Psoas muscle (tissue), 8 donors: ENCODE results near the gene SETD3. TPM values are rescaled to one million over a fixed set of nuclear protein-coding genes. Genes with fewer than 3 reads are reported as not detected.

Experiments used
- ATAC-seq, 4 donors: fragments of 200-7000 bp; cut with Tn5 transposase; one replicate each; pipeline ENCODE4 v1.9.1; 2020; ENCODE audit warnings: moderate library complexity in 3 of 4, mild to moderate bottlenecking in 2 of 4
- DNase-seq, 2 donors: peaks; one replicate each; pipeline ENCODE4 v3.0.0-alpha.2; 2020
- H3K27ac ChIP-seq: fragments of 200-600 bp; one replicate; pipeline ENCODE4 v1.8.0; 2022
- H3K27me3 ChIP-seq, 3 donors: fragments of 200-600 bp in 1 of 3; one replicate each; pipeline versions ENCODE4 v1.6.1 to v1.8.0; 2013 to 2022; ENCODE audit warnings: low read length in 2 of 3, mild to moderate bottlenecking in 2 of 3, moderate library complexity in 1 of 3; ENCODE audit not compliant: insufficient read depth in 3 of 3
- H3K36me3 ChIP-seq, 2 donors: fragments of 200-600 bp in 1 of 2; one replicate each; pipeline versions ENCODE4 v1.6.1 to v1.8.0; 2013 to 2022; ENCODE audit warnings: low read depth in 1 of 2, mild to moderate bottlenecking in 1 of 2, moderate library complexity in 1 of 2; ENCODE audit not compliant: insufficient read depth in 1 of 2
- H3K4me1 ChIP-seq: fragments of 200-600 bp; one replicate; pipeline ENCODE4 v1.8.0; 2022
- H3K4me3 ChIP-seq: fragments of 200-600 bp; one replicate; pipeline ENCODE4 v1.8.0; 2022; ENCODE audit warnings: mild to moderate bottlenecking
- H3K9me3 ChIP-seq: fragments of 200-600 bp; one replicate; pipeline ENCODE4 v1.8.0; 2022
- CTCF ChIP-seq: fragments of 200-600 bp; IDR thresholded peaks from one replicate; pipeline ENCODE4 v1.8.0; 2022; ENCODE audit warnings: antibody characterized with exemption
- WGBS, 3 donors: extraction: QIAGEN DNeasy Blood & Tissue Kit; methylation state at CpG; one replicate each; pipeline versions ENCODE4 v1.1.6 to v1.1.7; 2013; 5-methylcytosine and 5-hydroxymethylcytosine counted together
- intact Hi-C, 2 donors: fragments of 100-400 bp; cut with DNase I; formaldehyde crosslinking; loops; one replicate each; pipeline versions ENCODE4 v1.11.0 to v1.14.2; 2022
- polyA plus RNA-seq, 3 donors: library from polyadenylated mRNA; stranded (reverse); fragments of 200-250 nt; gene quantifications; one replicate each; pipeline ENCODE4 v1.2.3, GENCODE V29; 2013
- total RNA-seq, 4 donors: library from RNA; stranded (reverse); fragmentation: NEBNext Ultra II Directional in 2 of 4; extraction: Animal tissue kit (Norgen Biotek cat#: 25700) in 2 of 4; gene quantifications; one replicate each; pipeline versions ENCODE4 v1.2.1 to v1.2.4, GENCODE V29; 2021 to 2023
- donor health status: healthy with polysubstance abuse.
- donor health status: DM: no; HTN: no; CAD: no; lungs with moderate emphysema.
- donor health status: Bipolar disorder and iron deficiency.
- donor health status: healthy.
- donor health status: DM: yes; HTN: yes; CAD: no.
- donor health status: DM: no; HTN: no; CAD: no.
- donor health status: DM: no; HTN: no; CAD: no.
- donor health status: DM: yes; HTN: yes; CAD: no.

Gene SETD3
- total and polyA plus RNA-seq, 7 donors, result 84.0 to 177 (median 123) TPM

GRCh38 chr14:99360774-99361595 lies 119.7 kb downstream of the SETD3 start:
- WGBS, 3 donors, result 83 to 92% (median 87%) methylated on average over 24 of the region's 24 CpGs
- intact Hi-C loops, result no loop called here
- no peaks in the 10 kb centered on the region for H3K9me3 ChIP-seq
- no peaks in the 10 kb centered on the region for H3K4me1 ChIP-seq
- peaks cover 0 to 2% (median 0%) of the 10 kb centered on the region in 3 donors for H3K27me3 ChIP-seq
- DNase-seq, result no peak
- H3K36me3 ChIP-seq, result no peaks in the 10 kb centered on the region
- H3K4me3 ChIP-seq, result no peak overlapping the region
- no peak overlapping the region for H3K27ac ChIP-seq
- no peak for ATAC-seq
- no peak for TF ChIP-seq CTCF

- 92 to 94% (median 93%) methylated on average over 5 of the region's 5 CpGs for WGBS, 3 donors
- Histone ChIP-seq H3K4me3 (no peak overlapping the region), H3K36me3 (no peaks in the 10 kb centered on the region), H3K4me1 (no peaks in the 10 kb centered on the region), H3K27me3 (peaks cover 0 to 2% (median 0%) of the 10 kb centered on the region in 3 donors), H3K27ac (no peak overlapping the region), H3K9me3 (no peaks in the 10 kb centered on the region)
- no peak for TF ChIP-seq CTCF
- intact Hi-C loops, result no loop called here
- no peak for ATAC-seq
- no peak for DNase-seq
Observed at GRCh38 chr14:99359906-99360305, 120.8 kb downstream of the SETD3 start.

- DNase-seq (no peak), ATAC-seq (no peak)
- Histone ChIP-seq H3K4me1 (no peaks in the 10 kb centered on the region), H3K27me3 (peaks cover 0 to 2% (median 0%) of the 10 kb centered on the region in 3 donors), H3K4me3 (no peak overlapping the region), H3K36me3 (no peaks in the 10 kb centered on the region), H3K27ac (no peak overlapping the region), H3K9me3 (no peaks in the 10 kb centered on the region)
- WGBS, 3 donors, result 58 to 62% (median 61%) methylated on average over 12 of the region's 12 CpGs
- intact Hi-C loops, result no loop called here
- no peak for TF ChIP-seq CTCF
Observed at GRCh38 chr14:99357916-99358390, 122.7 kb downstream of the SETD3 start.

- Histone ChIP-seq H3K9me3 (no peaks in the 10 kb centered on the region), H3K4me3 (no peak overlapping the region), H3K4me1 (no peaks in the 10 kb centered on the region), H3K27me3 (peaks cover 0 to 2% (median 0%) of the 10 kb centered on the region in 3 donors), H3K27ac (no peak overlapping the region), H3K36me3 (no peaks in the 10 kb centered on the region)
- TF ChIP-seq CTCF, result no peak
- DNase-seq (no peak), ATAC-seq (no peak)
- 65 to 71% (median 70%) methylated on average over 15 of the region's 15 CpGs for WGBS, 3 donors
- intact Hi-C loops, result no loop called here
Observed at GRCh38 chr14:99357151-99357915, 123.3 kb downstream of the SETD3 start.
